Ascending aorta (tissue), 2 donors: ENCODE results near the gene SLC4A11. TPM values are rescaled to one million over a fixed set of nuclear protein-coding genes. Genes with fewer than 3 reads are reported as not detected.

ENCODE experiments used
- DNase-seq, 2 donors: peaks; one replicate each; pipeline ENCODE4 v3.0.0-alpha.2; 2019; ENCODE audit warnings: low spot score in 2 of 2
- H3K27ac ChIP-seq, 2 donors: fragments of 200-600 bp; sonication (generic); one replicate each; pipeline ENCODE4 v1.5.1; 2016 to 2017; ENCODE audit warnings: mild to moderate bottlenecking in 1 of 2
- H3K27me3 ChIP-seq: fragments of 200-600 bp; sonication (generic); one replicate; pipeline ENCODE4 v1.5.1; 2017
- H3K36me3 ChIP-seq, 2 donors: fragments of 200-600 bp; sonication (generic); one replicate each; pipeline ENCODE4 v1.5.1; 2016
- H3K4me1 ChIP-seq, 2 donors: fragments of 200-600 bp; sonication (generic); one replicate each; pipeline ENCODE4 v1.5.1; 2016 to 2017; ENCODE audit warnings: mild to moderate bottlenecking in 1 of 2
- H3K4me3 ChIP-seq, 2 donors: fragments of 200-600 bp; sonication (generic); one replicate each; pipeline ENCODE4 v1.5.1; 2016 to 2017; ENCODE audit warnings: mild to moderate bottlenecking in 1 of 2
- H3K9me3 ChIP-seq, 2 donors: fragments of 200-600 bp; sonication (generic); one replicate each; pipeline ENCODE4 v1.5.1; 2016
- CTCF ChIP-seq, 3 experiments: fragments of 200-600 bp in 2 of 3; fragments of 450-650 bp in 1 of 3; sonication (generic) in 2 of 3; IDR thresholded peaks; one replicate each; pipeline ENCODE4 v1.5.1; 2016 to 2019; ENCODE audit warnings: antibody characterized with exemption in 3 of 3, mild to moderate bottlenecking in 1 of 3, moderate library complexity in 1 of 3
- intact Hi-C: fragments of 100-400 bp; cut with DNase I; formaldehyde crosslinking; loops from one replicate; pipeline ENCODE4 v1.15.1; 2023
- total RNA-seq: library from RNA; depleted of rRNA; stranded (reverse); fragments of >200 nt; gene quantifications from one replicate; pipeline ENCODE4 v1.1.0, GENCODE V29; 2016

Gene SLC4A11
- total RNA-seq, 1 donor from 2014 or later, result 1.6 TPM

- Histone ChIP-seq H3K27me3 (no peaks in the 10 kb centered on the region), H3K27ac (peak overlapping the region; percentile 84 to 92), H3K9me3 (no peaks in the 10 kb centered on the region), H3K4me3 (peak overlapping the region; percentile 93 to 96), H3K36me3 (peaks cover 0 to 8% of the 10 kb centered on the region in 2 donors), H3K4me1 (peaks cover 4 to 7% of the 10 kb centered on the region in 2 donors)
- no peak for TF ChIP-seq CTCF (IDR thresholded peaks at IDR 0.05)
- no peak for DNase-seq
- intact Hi-C loops, result loop anchor here (10.0 kb wide), 1 partner anchor 196 kb away; the partner anchor contains the start of gene DNAAF9
These were observed 30.2 kb downstream of the SLC4A11 start for GRCh38 chr20:3208786-3209256.

GRCh38 chr20:3204124-3204794, 34.7 kb downstream of the SLC4A11 start, which contains the start of gene DDRGK1:
Gene DDRGK1 (minus strand): TSS chr20:3204682. CDS start chr20:3204627, 55 bp downstream.
- H3K9me3 ChIP-seq, result no peaks in the 10 kb centered on the region
- peak; percentile 51 to 94 for DNase-seq
- H3K27ac ChIP-seq, result peak within 1 kb of the TSS; percentile 78 to 89
- intact Hi-C loops, result loop anchor here (1.0 to 10.0 kb wide), 4 partner anchors 31 to 201 kb away; partner anchors contain the start of genes DNAAF9, FASTKD5, LZTS3 and UBOX5
- no peak for TF ChIP-seq CTCF (IDR thresholded peaks at IDR 0.05)
- H3K36me3 ChIP-seq, result peaks cover 19 to 23% of the 10 kb centered on the region in 2 donors
- H3K27me3 ChIP-seq, result no peaks in the 10 kb centered on the region
- peak within 1 kb of the TSS; percentile 72 to 90 for H3K4me3 ChIP-seq
- H3K4me1 ChIP-seq, result peaks cover 7 to 10% of the 10 kb centered on the region in 2 donors

- TF ChIP-seq CTCF (IDR thresholded peaks at IDR 0.05), result no peak
- Histone ChIP-seq H3K9me3 (no peaks in the 10 kb centered on the region), H3K36me3 (peaks cover 26 to 27% of the 10 kb centered on the region in 2 donors), H3K4me3 (peak overlapping the region; percentile 72 to 90), H3K27ac (peak overlapping the region; percentile 78 to 89), H3K27me3 (no peaks in the 10 kb centered on the region), H3K4me1 (peaks cover 7 to 10% of the 10 kb centered on the region in 2 donors)
- DNase-seq, result no peak
- intact Hi-C loops, result loop anchor here (1.0 to 10.0 kb wide), 4 partner anchors 30 to 201 kb away; partner anchors contain the start of genes DNAAF9, FASTKD5, LZTS3 and UBOX5
These were observed 35.5 kb downstream of the SLC4A11 start for GRCh38 chr20:3203315-3204123.

GRCh38 chr20:3202965-3203314, 36.0 kb downstream of the SLC4A11 start:
- Histone ChIP-seq H3K36me3 (peaks cover 32% of the 10 kb centered on the region in 2 donors), H3K9me3 (no peaks in the 10 kb centered on the region), H3K27me3 (no peaks in the 10 kb centered on the region), H3K27ac (peak overlapping the region; percentile 78 to 89), H3K4me3 (peak overlapping the region; percentile 72 to 90), H3K4me1 (peaks cover 7 to 10% of the 10 kb centered on the region in 2 donors)
- TF ChIP-seq CTCF (IDR thresholded peaks at IDR 0.05), result no peak
- intact Hi-C loops, result loop anchor here (10.0 kb wide), 1 partner anchor 202 kb away; the partner anchor contains the start of gene DNAAF9
- no peak for DNase-seq

GRCh38 chr20:3199976-3200755, 38.8 kb downstream of the SLC4A11 start:
- Histone ChIP-seq H3K36me3 (peaks cover 48 to 58% of the 10 kb centered on the region in 2 donors), H3K4me1 (peaks cover 7 to 10% of the 10 kb centered on the region in 2 donors), H3K27me3 (no peaks in the 10 kb centered on the region), H3K4me3 (no peak overlapping the region), H3K27ac (no peak overlapping the region), H3K9me3 (no peaks in the 10 kb centered on the region)
- intact Hi-C loops, result loop anchor here (10.0 kb wide), 1 partner anchor 205 kb away; the partner anchor contains the start of gene DNAAF9
- no peak for DNase-seq
- no peak for TF ChIP-seq CTCF (IDR thresholded peaks at IDR 0.05)
